HG02943 (cell line): Measurements from ENCODE around the gene ZNF280D.
"Not testable (repeated sequence)": the region's sequence is repeated elsewhere in the genome, so short reads cannot be mapped to it uniquely, and the experiment has no call there.

Experiments used
- ATAC-seq: cut with Tn5 transposase; IDR thresholded peaks from one replicate; pipeline ENCODE4 v1.9.1; 2021; ENCODE audit warnings: mild to moderate bottlenecking, low read depth, moderate library complexity; ENCODE audit not compliant: unreplicated experiment

ZNF280D gene, protein sequence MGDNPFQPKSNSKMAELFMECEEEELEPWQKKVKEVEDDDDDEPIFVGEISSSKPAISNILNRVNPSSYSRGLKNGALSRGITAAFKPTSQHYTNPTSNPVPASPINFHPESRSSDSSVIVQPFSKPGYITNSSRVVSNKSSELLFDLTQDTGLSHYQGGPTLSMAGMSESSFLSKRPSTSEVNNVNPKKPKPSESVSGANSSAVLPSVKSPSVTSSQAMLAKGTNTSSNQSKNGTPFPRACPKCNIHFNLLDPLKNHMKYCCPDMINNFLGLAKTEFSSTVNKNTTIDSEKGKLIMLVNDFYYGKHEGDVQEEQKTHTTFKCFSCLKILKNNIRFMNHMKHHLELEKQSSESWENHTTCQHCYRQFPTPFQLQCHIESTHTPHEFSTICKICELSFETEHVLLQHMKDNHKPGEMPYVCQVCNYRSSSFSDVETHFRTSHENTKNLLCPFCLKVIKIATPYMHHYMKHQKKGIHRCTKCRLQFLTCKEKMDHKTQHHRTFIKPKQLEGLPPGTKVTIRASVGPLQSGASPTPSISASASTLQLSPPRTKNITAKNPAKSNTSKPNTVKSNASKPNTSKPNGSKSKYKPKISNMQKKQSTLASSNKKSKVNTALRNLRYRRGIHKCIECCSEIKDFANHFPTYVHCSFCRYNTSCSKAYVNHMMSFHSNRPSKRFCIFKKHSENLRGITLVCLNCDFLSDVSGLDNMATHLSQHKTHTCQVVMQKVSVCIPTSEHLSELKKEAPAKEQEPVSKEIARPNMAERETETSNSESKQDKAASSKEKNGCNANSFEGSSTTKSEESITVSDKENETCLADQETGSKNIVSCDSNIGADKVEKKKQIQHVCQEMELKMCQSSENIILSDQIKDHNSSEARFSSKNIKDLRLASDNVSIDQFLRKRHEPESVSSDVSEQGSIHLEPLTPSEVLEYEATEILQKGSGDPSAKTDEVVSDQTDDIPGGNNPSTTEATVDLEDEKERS

DNA sequence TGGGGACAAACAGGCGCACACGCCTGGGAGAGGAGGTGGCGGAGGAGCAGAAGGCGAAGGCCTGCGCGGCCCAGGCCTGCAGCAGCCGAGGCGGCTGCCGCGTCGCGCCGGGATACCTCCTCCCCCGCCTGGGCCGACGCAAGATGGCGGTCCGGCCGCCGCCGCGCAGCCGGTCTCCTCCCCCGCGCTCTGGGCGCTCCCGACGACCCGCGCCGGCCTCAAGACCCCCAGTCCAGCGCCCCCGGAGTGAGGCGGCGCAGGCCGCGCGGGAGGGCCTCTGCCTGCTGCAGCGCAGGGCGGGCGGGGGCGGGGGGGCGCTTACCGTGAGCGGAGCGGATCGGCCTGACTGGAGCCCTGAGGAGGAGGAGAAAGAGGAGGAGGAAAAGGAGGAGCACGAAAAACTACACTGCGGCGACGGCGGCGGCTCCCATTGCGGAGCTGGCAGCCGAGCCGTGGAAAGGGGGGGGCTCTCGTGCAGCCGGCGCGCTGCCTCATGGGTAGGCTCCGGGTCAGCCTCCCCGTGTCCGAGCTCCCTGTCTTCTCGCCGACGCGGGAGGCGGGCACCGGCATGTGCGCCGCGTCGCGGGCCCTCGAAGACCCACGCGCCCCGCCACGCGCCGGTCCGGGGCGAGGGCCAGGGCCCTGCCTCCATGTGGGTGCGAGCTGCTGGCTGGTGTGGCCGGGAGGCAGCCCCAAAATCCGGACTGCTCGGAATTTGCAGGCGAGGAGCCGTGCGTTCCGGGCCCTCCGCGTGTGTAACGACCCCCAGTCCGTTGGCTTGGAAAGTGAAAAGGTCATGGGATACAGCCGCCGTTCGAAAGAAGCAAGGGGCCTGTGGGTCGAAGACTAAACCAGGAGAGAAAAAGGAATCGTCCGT is at the start of gene ZNF280D:
Gene ZNF280D, minus strand, starts transcription at position 374 of the 877 bp plus-strand sequence. CDS start 26,400 bp downstream, outside the sequence.
- ATAC-seq: peak; percentile 73

DNA sequence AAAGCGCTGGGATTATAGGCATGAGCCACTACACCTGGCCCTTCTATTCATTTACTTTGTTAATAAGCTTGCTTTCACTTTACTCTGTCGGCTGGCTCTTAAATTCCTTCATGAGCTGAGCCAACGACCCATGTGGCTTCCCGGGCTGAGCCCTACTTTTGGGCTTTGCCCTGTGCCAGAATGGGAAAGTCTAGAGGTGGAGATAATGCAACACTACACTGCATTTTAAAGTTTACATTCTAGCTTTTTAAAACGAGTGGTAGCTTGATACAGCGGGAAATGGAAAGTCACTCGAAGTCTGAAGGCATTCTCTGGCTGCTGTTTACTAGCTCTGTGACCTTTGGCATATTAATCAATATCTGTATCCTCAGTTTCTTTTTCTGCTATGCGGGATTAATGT is 49.0 kb upstream of the ZNF280D start:
- ATAC-seq: no peak

DNA sequence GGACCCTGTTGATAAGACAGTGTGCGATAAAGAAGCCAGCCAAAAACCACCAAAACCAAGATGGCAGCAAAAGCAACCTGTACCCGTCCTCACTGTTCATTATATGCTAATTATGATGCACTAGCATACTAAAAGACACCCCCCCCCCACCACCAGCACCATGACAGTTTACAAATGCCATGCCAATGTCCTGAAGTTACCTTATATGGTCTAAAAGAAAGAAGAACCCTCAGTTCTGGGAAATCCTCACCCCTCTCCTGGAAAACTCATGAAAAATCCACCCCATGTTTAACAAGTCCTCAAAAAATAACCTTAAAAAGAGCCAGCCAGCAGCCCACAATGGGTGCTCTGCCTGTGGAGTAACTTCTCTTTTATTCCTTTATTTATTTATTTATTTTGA is 48.4 kb upstream of the ZNF280D start:
- no peak for ATAC-seq

DNA sequence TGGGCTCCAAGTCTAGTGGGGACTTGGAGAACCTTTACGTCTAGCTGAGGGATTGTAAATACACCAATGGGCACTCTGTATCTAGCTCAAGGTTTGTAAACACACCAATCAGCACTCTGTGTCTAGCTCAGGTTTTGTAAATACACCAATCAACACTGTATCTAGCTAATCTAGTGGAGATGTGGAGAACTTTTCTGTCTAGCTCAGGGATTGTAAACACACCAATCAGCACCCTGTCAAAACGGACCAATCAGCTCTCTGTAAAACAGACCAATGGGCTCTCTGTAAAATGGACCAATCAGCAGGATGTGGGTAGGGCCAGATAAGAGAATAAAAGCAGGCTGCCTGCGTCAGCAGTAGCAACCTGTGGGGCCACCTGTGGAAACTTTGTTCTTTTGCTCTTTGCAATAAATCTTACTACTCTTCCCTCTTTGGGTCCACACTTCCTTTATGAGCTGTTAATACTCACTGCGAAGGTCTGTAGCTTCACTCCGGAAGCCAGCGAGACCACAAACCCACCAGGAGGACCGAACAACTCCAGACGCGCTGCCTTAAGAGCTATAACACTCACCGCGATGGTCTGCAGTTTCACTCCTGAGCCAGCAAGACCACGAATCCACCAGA is 46.9 kb upstream of the ZNF280D start:
- ATAC-seq: not testable (repeated sequence)

DNA sequence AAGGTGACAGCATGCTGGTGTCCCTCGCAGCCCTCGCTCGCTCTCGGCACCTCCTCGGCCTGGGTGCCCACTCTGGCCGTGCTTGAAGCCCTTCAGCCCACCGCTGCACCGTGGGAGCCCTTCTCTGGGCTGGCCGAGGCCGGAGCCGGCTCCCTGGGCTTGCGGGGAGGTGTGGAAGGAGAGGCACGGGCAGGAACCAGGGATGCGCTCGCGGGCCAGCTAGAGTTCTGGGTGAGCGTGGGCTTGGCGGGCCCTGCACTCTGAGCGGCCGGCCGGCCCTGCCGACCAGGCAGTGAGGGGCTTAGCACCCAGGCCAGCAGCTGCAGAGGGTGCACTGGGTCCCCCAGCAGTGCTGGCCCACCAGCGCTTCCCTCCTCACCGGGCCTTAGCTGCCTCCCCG is 46.1 kb upstream of the ZNF280D start:
- ATAC-seq: not testable (repeated sequence)

DNA sequence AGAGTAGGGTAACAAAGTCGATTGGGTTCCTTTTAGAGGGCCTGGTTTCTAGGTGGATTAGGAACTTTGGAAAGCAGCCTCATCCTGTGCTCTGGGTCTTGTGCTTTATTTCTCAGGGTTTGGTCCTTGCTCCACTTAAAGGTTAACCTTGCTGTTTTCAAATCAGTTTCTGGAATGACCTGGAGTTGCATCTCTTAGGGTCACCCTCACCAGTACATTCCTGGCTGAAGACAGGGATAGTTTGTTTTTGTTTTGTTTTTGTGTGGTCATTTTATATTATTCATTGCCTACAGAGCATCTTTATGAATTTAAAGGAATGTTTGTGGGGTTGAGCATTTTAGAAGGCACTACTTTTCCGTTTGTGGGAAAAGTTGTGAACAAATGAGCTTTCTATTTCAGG is 45.5 kb upstream of the ZNF280D start:
- ATAC-seq: no peak

DNA sequence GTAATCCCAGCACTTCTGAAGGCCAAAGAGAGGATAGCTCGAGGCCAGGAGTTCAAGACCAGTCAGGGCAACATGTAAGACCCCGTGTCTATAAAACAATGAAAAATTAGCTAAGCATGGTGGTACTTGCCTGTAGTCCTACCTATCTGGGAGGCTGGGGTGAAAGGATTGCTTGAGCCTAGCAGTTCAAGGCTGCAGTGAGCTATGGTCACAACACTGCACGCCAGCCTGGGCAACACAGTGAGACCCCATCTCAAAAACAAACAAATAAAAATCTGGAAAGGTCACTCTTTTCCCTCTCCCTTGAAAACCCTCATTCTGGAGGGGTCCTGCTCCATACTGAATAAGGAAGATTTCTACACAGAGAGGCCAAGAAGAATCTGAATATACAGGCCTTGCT is 43.5 kb upstream of the ZNF280D start:
- no peak for ATAC-seq

DNA sequence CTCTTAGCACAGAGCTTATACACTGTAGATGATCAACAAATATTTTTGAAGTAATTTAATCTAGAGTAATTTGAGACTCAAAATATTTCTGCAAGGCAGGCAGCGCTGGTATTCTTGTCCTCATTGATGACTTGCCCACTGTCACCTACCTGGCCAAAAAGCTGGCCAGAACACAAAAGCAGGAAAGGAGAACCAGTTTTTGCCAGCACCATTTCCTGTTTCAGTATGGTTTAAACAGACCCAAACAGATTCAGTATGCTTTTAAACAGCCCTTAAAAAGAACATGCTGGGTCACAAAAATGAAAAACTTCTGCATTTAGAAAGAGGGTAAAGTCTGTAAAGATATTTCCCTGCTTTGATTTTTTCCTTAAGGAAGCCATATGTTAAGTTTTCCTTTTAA is 42.3 kb upstream of the ZNF280D start:
- ATAC-seq: no peak

DNA sequence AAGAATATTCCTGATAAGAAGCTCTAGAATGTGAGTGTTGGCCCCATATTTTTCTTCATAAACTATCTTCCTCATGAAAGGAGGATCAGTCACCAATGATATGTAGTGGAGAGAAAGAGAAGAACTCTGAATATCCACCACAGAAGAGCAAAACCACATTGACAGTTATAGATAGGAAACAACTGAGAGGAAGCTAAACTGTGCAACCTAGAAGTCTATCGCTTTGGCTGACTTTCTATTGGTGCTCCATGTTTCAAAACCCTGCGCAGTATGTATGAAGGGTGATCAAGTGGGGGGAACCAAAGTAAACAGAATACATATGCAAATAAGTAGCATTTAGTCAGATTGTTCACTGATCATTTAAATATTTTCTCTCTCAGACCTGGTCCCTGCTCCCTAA is 41.0 kb upstream of the ZNF280D start:
- no peak for ATAC-seq

DNA sequence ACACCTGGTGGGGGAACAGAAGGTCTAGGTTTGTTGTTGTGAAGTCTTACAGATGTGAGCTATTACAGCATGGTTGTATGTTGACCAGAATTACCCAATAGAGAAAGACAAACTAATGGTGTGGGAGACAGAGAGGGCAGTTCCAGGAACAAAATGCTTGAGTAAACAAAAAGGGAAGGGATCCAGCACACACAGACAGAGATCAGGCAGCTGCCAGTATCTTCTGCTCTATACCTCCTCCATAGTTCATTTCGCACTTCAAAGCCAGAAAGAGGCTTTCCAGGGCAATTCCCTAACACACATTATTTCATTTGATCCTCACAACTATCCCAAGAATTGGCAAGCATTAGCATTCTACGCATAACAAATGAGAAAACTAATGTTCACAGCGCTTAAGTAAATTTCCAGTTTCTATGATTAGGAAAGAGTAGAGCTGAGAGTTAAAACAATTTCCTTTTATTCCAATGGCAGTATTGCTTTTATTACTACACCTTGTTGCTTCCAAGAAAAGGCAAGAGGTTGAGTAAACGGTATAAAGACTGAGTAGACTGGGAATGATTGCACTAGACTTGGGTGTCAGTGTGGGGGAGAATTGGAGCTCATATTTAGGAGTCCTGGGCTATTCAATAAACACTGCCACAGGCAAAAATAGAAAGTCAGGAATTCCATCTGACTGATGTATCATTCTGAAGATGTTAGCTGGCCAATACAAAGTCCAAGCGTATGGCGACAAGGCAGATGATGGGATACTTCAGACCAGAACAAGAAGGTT is 39.7 kb upstream of the ZNF280D start:
- no peak for ATAC-seq

DNA sequence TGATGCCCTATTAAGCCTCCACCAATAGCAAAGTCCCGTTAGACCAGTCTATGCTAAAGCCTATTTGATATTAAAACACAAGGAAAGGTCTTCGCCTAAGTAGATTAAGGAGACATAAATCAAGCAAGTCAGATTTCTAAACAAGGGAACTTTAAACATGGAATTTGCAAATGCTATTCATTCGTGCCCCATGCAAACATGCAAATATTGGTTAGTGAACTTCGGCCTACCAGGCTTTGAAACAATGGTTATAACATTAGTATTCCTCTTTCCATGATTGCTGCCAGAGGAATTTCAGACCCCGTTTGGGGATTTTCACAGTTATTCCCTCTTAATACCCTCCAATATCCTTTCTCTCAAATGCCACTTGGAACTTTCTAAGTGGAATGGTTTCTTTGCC is 36.9 kb upstream of the ZNF280D start:
- no peak for ATAC-seq

DNA sequence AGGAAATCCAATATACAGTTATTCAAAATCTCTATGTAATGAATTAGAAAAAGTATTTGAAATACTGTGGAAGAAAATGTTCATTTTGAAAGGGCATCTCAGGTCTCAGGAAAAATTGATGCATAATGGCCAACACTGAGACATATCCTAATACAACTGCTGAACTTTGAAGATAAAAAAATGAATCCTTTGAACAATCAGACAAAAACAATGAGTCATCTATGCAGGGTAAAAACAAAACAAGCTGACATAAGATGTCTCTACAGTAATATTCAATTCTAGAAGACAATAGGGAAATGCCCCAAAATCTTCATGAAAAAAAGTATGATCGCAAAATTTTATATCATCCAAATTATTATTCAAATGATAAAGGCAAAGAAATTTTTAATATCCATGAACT is 34.0 kb upstream of the ZNF280D start:
- no peak for ATAC-seq

DNA sequence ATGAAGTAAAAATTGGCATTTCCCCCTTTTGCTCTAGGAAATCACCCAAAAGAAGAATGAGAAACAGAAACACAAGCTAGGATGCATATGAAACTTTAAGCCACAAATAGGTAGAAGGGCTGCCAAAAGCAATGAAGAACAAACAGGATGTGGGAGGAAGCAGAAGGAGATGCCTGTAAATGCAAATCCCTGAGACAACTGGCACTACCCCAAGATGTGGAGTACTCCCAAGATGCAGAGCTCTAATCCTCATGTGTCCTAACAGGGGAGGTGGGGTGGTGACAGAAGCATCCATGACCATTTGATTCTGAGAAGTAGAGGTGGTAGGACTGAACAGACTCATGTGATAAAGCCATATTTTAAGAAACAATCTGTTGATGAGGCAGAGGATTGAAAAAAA is 31.9 kb upstream of the ZNF280D start:
- ATAC-seq: no peak

DNA sequence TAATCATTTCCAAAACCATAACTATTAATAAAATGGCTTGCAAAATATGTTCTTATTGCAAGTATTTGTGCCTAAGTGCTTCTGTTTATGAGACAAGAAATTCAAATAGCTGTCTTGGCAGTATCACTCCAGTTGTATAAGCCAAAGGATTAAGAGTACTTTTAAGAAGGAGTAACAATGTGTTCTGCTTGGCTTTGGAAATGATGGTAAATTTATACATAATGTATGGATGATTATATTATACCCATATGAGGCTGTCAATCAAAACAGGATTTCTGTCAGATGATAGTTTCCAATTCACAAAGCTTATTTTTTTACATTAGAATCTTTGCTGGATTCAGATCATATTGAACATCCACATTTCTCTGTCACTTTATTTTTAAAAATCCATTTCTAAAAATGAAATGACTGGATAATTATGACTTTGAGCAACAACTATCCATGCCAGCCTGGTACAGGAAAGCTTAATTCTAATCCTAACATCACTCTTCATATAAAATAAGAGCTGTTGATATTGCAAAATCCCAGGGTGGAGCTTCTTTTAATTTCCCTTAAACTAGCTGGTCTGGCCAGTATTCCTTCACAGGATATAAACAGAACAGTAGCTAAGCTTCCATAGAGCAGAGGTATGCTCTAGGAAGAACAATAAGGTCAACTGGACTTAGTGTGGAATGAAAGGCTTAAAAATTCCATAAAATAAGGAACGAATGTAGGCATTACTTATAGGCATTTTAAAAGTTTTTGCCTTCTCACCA is 30.0 kb upstream of the ZNF280D start:
- no peak for ATAC-seq

DNA sequence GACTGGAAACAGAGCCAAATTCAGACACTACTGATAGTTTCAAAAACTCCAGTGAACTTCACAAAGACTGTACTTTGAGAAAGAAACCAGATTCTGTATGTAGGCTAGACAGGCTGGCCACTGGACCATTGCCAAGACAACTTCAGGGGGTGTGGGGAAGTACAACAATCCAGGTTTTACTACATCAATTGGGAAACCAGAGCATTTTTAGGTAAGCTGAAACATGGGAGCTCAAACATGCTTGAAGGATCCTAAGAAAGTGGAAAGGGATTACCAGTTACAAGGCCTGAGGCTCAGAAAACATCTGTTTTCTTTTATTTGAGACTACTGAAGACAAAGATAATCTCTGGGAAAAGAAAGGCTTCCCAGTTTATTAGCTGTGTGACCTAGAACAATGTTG is 26.9 kb upstream of the ZNF280D start:
- ATAC-seq: no peak

DNA sequence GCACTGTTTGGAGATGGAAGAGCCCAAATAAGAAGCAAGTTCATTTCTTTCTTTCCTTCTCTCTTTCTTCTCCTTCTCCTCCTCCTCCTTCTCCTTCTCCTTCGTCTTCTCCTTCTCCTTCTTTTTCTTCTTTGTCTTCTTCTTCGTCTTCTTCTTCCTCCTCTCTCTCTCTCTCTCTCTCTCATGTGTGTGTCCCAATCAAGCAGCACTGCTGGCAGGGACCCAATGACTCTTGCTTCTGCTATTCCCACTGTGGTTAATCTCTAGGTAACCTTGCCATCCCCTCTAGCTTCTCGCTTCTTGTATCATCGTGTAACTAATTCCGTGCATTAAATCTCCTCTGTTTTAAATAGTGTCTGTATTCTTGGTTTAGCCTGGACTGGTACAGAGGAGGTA is 26.1 kb upstream of the ZNF280D start:
- no peak for ATAC-seq

DNA sequence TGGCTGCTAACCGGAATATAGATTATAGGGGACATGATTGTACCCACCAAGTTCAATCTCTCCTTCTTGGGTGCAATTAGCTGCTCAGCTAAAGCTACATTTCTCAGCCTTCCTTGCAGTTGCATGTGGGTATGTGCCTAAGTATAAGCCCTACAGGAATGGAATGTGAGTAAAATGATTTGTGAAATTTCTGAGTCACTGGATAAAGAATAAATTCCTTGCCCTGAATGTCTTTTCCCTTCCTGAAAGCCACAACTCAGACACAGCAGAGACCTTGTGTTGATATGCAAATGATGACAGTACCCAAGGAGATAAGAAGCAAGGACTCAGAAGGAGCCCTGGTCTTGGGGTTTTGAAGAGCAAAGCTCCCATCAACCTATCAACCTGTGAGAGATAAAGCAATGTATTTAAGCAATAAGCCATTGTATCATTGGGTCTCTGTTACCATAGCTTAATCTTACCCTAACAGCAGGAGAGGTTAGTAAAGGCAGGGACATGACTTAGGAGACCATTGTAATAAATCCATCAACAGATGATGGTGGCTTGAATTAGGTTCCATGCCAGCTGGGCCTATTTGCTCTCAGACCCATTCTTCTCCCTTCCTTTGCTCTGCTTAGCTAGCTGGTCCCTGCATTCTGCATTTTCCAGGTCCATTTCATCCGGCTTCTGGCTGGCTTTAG is 25.6 kb upstream of the ZNF280D start:
- ATAC-seq: no peak

DNA sequence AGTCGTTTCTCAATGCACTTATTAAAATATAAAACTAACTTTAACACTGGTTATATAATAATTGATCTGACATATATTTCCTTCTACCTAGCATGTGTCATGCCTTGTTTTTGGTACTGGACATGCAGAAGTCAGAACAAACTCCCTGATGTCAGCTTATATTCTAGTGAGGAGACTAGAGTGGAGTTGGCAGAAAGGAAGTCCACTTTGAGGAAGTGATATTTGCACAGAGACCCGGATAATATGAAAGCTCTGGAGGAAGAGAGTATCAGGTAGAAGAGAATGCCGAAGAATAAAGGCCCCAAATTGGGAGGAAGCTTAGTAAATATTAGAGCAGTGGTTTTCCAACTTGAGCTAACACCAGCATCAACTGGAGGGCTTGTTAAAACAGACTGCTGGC is 24.6 kb upstream of the ZNF280D start:
- no peak for ATAC-seq
